ENCODE results near the gene DCTN5.

Gene DCTN5

GRCh38 chr16:23724096-23724784 is 83.0 kb downstream of the DCTN5 start:
- no peak for TF ChIP-seq ZFX (IDR thresholded peaks at IDR 0.05)
- no peak for TF ChIP-seq CTCF (conservative IDR thresholded peaks at IDR 0.05)
- H3K27ac ChIP-seq, result no peak overlapping the region

DNA sequence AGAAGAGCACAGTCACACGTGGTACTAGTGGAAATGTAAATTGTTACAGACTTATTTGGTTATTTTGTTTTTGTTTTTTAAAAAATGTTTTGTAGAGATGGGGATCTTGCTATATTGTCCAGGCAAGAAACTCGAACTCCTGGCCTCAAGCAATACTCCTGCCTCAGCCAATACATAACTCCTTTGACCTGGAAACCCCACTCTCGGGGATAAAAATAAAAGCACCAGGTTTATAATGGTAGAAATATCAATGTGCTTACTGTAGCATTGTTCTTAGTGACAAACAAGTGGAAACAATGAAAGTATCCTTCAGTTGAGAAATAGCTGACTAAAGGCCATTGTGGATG is 83.5 kb downstream of the DCTN5 start:
- TF ChIP-seq ZFX (IDR thresholded peaks at IDR 0.05) (no peak), CTCF (conservative IDR thresholded peaks at IDR 0.05) (no peak)
- H3K27ac ChIP-seq, result no peak overlapping the region

DNA sequence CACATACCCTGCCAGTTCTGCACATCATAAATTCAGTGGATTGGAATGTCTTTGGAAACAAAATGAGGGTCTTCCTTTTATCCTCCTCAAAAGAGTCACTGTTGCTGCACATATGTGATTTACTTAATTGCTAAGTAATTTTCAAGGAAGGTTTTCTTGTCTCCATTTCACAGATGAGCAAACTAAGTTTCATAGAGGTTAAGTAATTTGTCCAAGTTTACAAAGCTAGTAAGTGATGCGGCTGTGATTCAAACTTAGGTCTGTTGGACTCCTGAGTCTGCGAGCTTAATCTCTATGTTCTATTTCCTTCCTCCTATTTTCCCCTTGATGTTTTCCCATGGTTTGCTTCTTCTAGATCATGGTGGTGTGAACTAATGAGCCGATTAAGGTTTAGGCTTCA is 85.4 kb downstream of the DCTN5 start:
- TF ChIP-seq CTCF (conservative IDR thresholded peaks at IDR 0.05) (no peak), ZFX (IDR thresholded peaks at IDR 0.05) (no peak)
- no peak overlapping the region for H3K27ac ChIP-seq
